Fibroblast of the aortic adventitia (primary cell): Measurements from ENCODE around the gene ASAP3. TPM values are rescaled to one million over a fixed set of nuclear protein-coding genes. Genes with fewer than 3 reads are reported as not detected.
A peak's percentile ranks its signal among the peaks of the same experiment; 100 is the strongest.

Experiments used
- DNase-seq: peaks from one replicate; pipeline ENCODE4 v3.0.0-alpha.2; 2010; ENCODE audit warnings: low read depth
- H3K4me3 ChIP-seq: 2 replicates; pipeline ENCODE4 v1.5.1; 2011; ENCODE audit warnings: low read depth, mild to moderate bottlenecking, control low read depth, low read length, moderate library complexity
- total RNA-seq: library from RNA; depleted of rRNA; stranded (reverse); fragments of >200 nt; gene quantifications from 2 replicates; pipeline ENCODE4 v1.2.3, GENCODE V29; 2012; ENCODE audit warnings: low replicate concordance
- TF ChIP-seq, protein P1 (sequence below): IDR thresholded peaks from 2 replicates; pipeline ENCODE4 v1.5.1; 2011; ENCODE audit warnings: mild to moderate bottlenecking, low read length, control low read depth, inconsistent platforms; ENCODE audit not compliant: insufficient read depth

ASAP3 gene
- total RNA-seq, 1 donor, result 46.9 TPM

GRCh38 chr1:23449958-23450357 is 34.0 kb downstream of the ASAP3 start:
- TF ChIP-seq, protein P1, sequence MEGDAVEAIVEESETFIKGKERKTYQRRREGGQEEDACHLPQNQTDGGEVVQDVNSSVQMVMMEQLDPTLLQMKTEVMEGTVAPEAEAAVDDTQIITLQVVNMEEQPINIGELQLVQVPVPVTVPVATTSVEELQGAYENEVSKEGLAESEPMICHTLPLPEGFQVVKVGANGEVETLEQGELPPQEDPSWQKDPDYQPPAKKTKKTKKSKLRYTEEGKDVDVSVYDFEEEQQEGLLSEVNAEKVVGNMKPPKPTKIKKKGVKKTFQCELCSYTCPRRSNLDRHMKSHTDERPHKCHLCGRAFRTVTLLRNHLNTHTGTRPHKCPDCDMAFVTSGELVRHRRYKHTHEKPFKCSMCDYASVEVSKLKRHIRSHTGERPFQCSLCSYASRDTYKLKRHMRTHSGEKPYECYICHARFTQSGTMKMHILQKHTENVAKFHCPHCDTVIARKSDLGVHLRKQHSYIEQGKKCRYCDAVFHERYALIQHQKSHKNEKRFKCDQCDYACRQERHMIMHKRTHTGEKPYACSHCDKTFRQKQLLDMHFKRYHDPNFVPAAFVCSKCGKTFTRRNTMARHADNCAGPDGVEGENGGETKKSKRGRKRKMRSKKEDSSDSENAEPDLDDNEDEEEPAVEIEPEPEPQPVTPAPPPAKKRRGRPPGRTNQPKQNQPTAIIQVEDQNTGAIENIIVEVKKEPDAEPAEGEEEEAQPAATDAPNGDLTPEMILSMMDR, result no peak
- no peak for DNase-seq
- H3K4me3 ChIP-seq, result no peak overlapping the region

DNA sequence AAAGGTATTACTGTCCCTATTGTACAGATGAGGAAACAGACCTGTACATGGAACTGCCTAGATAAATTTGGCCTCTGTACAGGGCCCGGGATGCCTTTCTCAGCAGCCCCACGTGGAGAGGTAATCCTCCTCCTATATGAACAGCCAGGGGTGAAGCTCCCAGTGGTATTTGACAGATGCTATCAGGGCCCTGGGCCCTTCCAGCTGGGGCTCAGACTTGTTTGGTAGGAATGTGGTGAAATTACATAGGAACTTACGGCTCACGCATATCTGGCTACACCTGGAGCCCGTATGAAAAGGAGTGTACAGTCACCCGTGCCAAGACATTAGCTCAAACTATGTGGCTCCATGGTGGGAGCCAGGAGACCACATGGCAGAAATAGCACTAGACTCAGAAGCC is 34.7 kb downstream of the ASAP3 start:
- no peak for DNase-seq
- no peak overlapping the region for H3K4me3 ChIP-seq
- TF ChIP-seq, protein P1, result no peak

- H3K4me3 ChIP-seq, result no peak overlapping the region
- TF ChIP-seq, protein P1, result no peak
- DNase-seq, result no peak
Observed at GRCh38 chr1:23448846-23449245, 35.1 kb downstream of the ASAP3 start.

DNA sequence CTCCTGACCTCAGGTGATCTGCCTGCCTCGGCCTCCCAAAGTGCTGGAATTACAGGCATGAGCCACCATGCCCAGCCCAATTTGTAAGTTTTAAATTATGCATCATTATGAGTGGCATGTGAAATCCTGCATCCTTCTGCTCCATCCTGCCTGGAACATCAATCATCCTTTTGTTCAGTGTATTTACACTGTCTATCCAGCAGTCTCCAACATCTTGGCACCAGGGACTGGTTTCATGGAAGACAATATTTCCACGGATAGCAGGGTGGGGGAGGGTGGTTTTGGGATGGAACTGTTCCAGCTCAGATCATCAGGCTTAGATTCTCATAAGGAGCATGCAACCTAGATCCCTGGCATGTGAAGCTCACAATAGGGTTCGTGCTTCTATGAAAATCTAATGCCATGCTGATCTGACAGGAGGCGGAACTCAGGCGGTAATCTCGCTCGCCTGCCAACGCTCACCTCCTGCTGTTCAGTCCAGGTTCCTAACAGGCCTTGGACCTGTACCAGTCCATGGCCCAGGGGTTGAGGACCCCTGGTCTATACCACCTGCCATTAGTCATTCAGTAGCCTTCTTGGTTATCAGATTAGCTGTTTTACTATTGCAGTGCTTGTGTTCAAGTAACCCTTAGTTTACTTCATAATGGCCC is 37.2 kb downstream of the ASAP3 start:
- no peak overlapping the region for H3K4me3 ChIP-seq
- DNase-seq, result no peak
- TF ChIP-seq, protein P1, result no peak

- peak; percentile 86 for DNase-seq
- peak overlapping the region; percentile 53 for H3K4me3 ChIP-seq
- TF ChIP-seq, protein P1, result no peak
Observed at GRCh38 chr1:23444596-23445390, 39.2 kb downstream of the ASAP3 start.

- peak overlapping the region; percentile 53 for H3K4me3 ChIP-seq
- TF ChIP-seq, protein P1, result no peak
- peak; percentile 100 for DNase-seq
Observed at GRCh38 chr1:23444104-23444533, 39.9 kb downstream of the ASAP3 start.
